GM12892 (cell line): ENCODE measurements around the gene SNX17.
A peak's percentile ranks its signal among the peaks of the same experiment; 100 is the strongest.

Experiments
- DNase-seq: peaks from one replicate; pipeline ENCODE4 v3.0.0; 2011; ENCODE audit not compliant: insufficient read length
- FAIRE-seq: peaks from 2 replicates; lab custom pipeline; 2011; peaks lifted over from hg19 to GRCh38; lab: Jason Lieb, UNC
- POLR2A ChIP-seq: IDR thresholded peaks from 2 replicates; pipeline ENCODE4 v1.6.1; 2011; ENCODE audit warnings: low read depth, low read length, control low read depth
- POLR2AphosphoS5 ChIP-seq: IDR thresholded peaks from 2 replicates; pipeline ENCODE4 v1.6.1; 2011; ENCODE audit warnings: low read depth, low read length, control low read depth
- TAF1 ChIP-seq: IDR thresholded peaks from 2 replicates; pipeline ENCODE4 v1.6.1; 2011; ENCODE audit warnings: low read depth, mild to moderate bottlenecking, control low read depth, low read length, borderline replicate concordance

SNX17 gene

GRCh38 chr2:27370816-27371620, 602 bp downstream of the SNX17 start:
- FAIRE-seq: no peak
- TF ChIP-seq POLR2A: peak; percentile 65
- TF ChIP-seq POLR2AphosphoS5: peak; percentile 44
- no peak for TF ChIP-seq TAF1
- no peak for DNase-seq

GRCh38 chr2:27372937-27373336, 2.5 kb downstream of the SNX17 start:
- TF ChIP-seq TAF1: no peak
- TF ChIP-seq POLR2A: no peak
- no peak for TF ChIP-seq POLR2AphosphoS5
- no peak for FAIRE-seq
- no peak for DNase-seq

DNA sequence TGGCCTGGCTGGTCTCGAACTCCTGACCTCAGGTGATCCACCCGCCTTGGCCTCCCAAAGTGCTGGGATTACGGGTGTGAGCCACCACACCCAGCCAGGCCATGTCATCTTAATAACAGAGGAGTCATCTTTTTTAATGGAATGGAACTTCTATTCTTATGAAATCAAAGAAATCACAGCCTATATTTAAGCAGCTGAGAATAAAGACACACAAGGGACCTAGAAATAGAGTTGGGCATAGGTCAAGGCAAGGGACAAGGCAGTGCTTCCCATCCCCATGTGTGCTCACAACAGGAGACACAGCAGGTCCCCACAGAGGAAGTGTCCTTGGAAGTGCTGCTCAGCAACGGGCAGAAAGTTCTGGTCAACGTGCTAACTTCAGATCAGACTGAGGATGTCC, 3.2 kb downstream of the SNX17 start:
- FAIRE-seq (no peak), DNase-seq (no peak)
- TF ChIP-seq POLR2A: no peak
- TF ChIP-seq TAF1: no peak
- no peak for TF ChIP-seq POLR2AphosphoS5

DNA sequence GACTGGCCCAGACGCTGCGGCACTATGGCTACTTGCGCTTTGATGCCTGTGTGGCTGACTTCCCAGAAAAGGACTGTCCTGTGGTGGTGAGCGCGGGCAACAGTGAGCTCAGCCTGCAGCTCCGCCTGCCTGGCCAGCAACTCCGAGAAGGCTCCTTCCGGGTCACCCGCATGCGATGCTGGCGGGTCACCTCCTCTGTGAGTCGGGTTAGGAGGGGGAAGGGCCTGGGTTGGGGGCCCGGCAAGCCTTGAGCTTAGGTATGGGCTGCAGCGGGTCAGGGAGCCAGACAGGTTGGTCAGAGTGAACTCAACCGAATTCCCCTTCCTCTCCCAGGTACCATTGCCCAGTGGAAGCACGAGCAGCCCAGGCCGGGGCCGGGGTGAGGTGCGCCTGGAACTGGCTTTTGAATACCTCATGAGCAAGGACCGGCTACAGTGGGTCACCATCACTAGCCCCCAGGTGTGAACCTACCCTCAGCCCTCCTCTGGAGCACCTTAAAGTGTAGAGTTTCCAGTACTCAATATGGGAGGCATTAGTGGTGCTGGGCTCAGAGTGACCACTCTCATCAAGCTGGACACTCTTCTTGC, 5.2 kb downstream of the SNX17 start:
- FAIRE-seq (no peak), DNase-seq (no peak)
- TF ChIP-seq POLR2A (no peak), POLR2AphosphoS5 (no peak), TAF1 (no peak)

DNA sequence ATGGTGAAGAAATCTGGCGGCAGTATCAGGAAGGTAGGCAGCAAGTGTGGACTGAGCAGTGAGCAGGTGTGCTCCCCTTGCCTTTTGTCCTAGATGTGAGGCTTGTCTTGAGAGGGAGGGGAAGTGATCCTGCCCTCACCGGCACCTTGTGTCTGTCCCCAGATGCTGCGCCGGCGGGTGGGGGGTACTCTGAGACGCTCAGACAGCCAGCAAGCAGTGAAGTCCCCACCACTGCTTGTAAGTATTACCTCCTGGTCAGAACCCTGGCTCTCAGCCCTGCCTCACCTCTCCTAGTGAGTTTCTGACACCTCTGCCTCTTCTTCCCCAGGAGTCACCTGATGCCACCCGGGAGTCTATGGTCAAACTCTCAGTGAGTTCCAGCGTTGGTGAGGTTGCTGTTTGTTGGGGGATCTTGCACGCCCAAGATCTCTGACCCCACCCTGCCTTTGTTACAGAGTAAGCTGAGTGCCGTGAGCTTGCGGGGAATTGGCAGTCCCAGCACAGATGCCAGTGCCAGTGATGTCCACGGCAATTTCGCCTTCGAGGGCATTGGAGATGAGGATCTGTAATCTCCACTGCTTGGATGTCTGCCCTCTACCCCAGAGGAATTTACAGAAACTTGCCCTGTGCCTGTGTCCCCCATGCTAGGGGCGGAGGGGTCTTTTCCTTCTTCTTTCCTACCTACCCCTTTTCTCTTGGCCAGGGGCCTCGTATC, 5.9 kb downstream of the SNX17 start:
- TF ChIP-seq POLR2AphosphoS5 (peak; percentile 33; the same call in 1 of the 2 replicates), TAF1 (no peak)
- no peak for DNase-seq
- no peak for FAIRE-seq

DNA sequence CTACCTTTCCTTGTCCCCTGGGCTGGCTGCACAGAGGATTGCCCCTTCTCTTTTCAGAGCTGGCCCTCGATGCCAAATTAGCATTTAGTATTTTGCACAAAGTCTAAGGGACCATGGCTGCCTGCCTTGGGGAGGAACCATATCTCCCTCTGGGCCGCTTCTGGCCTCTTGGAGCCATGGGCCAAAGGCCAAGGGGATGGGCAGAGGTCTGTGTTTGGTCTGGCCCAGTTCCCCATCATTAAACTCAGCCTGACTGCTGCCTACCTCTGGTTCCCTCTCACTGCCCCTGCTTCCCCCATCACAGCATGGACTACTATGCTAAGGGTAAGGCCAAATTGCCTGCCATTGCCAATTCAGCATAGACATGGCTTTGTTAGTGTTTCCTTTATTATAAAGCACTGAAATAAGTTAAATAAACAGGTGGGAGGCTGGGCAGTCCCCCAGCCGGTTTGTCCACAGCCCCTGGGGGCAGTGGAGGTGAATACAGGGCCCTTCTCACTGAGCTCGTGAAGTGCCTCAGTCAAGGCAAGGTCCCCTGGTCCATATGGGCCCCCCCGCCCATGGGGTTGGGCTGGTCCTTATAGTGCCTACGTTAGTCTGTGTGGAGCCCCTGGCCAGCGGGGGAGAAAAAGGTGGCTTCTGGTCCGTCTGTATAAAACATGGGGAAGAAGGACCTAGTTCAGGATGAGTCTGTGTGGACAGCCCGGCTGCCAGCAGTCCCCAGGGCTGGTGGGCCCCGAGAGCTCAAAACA, 6.6 kb downstream of the SNX17 start:
- no peak for DNase-seq
- TF ChIP-seq POLR2A (no peak), TAF1 (no peak), POLR2AphosphoS5 (no peak)
- no peak for FAIRE-seq

GRCh38 chr2:27377618-27378095, 7.2 kb downstream of the SNX17 start:
- DNase-seq (no peak), FAIRE-seq (no peak)
- TF ChIP-seq POLR2A (peak; percentile 62), TAF1 (no peak), POLR2AphosphoS5 (peak; percentile 53; the same call in 1 of the 2 replicates)

DNA sequence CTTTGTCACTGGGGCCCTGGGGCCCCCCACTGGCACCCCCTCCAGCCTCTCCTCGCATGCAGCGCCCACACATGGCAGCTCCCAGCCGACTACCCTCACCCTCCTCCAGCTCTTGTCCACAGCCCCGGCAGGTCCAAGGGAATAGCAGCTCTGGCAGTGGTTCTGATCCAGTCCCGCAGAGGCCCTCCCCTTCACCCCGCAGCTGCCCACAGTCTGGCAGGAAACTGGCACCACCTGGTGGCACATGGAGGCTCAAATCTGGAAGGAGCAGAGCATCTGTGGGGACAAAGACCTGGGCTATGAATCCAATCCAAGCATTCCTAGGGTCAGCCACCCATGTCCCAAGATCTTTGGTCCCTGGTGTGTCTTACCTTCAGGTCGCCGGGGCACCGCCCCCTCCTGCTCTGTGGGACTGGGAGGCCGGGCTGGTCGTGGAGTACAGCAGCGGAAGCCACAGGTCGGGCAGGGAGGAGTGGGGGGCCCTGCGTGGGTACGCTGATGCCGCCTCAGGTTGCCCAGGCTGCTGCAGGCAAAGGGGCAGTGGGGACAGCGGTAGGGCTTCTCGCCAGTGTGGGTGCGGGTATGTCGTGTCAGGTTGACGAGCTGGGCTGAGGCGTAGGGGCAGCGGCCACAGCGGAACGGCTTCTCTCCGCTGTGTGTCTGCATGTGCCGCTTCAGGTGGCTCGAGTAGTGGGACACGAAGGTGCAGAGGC, 7.8 kb downstream of the SNX17 start:
- DNase-seq (no peak), FAIRE-seq (no peak)
- peak; percentile 42; the same call in 1 of the 2 replicates for TF ChIP-seq POLR2AphosphoS5
- TF ChIP-seq TAF1: no peak
- no peak; the same call in none of the 2 replicates for TF ChIP-seq POLR2A

DNA sequence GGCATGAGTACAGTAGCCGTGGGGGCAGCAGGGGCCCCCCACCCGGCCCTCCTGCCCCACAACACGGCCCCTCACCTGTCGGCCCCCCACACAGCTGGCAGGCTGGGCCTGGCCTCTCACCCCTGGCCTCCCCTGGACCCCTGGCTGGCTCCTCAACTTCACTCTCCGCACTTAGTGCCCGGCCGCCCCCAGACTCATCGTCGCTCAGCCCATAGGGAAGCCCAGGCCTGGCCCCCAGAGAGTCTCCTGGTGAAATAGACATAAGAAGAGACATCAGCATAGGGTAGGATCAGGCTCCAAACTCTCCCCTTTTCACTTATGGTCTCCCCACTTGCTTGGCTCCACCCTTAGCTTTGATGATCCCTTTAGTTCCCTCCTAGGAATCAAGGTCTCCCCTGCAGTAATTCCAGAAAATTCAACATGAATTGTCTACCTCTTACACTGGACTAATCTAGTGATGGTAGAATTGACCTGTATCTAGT, 8.4 kb downstream of the SNX17 start:
- DNase-seq: no peak
- TF ChIP-seq TAF1 (no peak), POLR2AphosphoS5 (no peak), POLR2A (no peak)
- no peak for FAIRE-seq

GRCh38 chr2:27379383-27379835, 9.0 kb downstream of the SNX17 start:
- TF ChIP-seq POLR2AphosphoS5 (no peak), POLR2A (no peak), TAF1 (no peak)
- DNase-seq: no peak
- no peak for FAIRE-seq
